ENCODE data around the gene AFG1L.
A peak's percentile ranks its signal among the peaks of the same experiment; 100 is the strongest.

AFG1L gene

DNA sequence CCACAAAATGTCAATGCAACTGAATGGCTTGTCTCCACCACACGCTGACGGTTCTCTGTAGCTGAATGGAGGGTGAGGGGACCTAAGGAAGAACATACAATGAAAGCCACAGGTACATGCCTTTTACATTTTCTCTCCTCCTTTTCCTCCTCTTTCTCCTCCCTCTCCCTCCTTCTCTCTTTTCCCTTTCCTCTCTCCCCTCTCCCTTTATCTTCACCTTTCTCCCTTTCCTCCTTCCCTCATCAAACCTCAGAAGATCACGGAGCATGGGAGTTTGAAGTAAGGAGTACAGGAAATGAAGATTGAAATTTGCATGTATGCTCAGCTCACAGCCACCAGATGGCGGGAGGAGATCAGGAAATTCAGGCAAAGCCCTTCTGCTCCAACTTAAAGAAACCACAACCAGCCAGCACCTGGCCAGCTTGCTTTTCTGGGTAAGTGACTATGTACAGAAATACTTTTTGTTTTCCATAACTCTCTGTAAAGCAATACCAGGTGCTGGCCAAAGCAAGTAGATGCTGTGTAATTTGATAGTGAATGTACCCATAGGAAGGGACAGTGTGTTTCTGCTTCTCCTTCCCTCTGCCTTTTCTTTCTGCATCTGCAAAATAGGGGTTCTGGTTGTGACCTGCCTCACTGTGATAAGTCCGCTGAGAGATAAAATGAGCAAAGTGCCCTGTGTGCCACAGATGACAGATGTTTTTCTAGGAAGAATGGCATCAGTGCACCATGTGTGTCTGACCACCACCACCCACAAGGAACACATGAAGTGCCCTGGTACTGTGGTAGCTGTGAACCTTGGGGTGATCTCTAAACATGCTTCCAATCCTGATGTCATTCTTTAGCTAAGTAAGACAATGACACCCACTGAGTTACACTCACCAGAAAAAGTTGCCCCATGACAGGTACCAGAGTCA is 247.2 kb downstream of the AFG1L start:
- FAIRE-seq: peak; percentile 97
- TF ChIP-seq POLR2A (IDR thresholded peaks at IDR 0.05; ENCODE audit: low read depth, low read length): no peak
- no peak for TF ChIP-seq POLR2AphosphoS5 (IDR thresholded peaks at IDR 0.05; ENCODE audit: low read depth, low read length)
- no peak for TF ChIP-seq TAF1 (IDR thresholded peaks at IDR 0.05; ENCODE audit: borderline replicate concordance, low read depth, low read length)
- no peak for DNase-seq (ENCODE audit: insufficient read length)

DNA sequence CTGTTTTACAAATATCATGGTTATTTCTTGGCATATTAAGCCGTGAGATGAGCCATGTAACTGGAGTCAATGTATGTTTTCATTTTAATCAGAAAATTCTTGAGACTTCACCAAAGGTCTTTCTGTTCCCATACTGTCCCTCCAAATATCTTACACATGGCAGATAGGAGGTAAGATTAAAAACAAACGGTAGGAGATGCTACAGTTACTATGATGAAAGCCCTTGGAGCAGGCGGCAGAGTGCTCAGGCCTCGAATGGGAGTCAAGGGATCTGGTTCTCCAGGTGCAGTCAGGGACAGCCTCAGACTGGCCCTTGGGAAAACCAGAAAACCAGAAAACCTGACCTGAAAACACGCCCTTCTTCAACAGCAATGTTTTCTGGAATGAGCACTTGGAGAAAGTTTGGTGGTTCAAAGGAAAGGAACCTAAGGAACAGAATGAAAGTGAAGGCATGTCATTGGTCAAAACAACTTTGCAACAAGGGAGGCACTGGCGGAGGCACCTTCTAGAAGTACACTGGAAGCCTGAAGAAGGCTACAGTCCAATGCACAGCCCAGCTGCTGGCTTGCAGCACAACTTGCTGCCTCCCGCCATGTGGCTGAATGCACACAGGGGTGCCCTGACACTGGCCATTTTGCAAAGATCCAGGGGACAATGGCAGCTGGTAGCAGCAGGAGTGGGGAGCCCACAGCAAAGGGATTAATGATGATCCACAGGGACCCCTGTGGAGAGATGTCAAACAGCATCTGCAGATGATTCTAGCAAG is 248.5 kb downstream of the AFG1L start:
- no peak for TF ChIP-seq TAF1 (IDR thresholded peaks at IDR 0.05; ENCODE audit: borderline replicate concordance, low read depth, low read length)
- no peak for TF ChIP-seq POLR2A (IDR thresholded peaks at IDR 0.05; ENCODE audit: low read depth, low read length)
- TF ChIP-seq POLR2AphosphoS5 (IDR thresholded peaks at IDR 0.05; ENCODE audit: low read depth, low read length): no peak
- DNase-seq (ENCODE audit: insufficient read length) (no peak), FAIRE-seq (no peak)

DNA sequence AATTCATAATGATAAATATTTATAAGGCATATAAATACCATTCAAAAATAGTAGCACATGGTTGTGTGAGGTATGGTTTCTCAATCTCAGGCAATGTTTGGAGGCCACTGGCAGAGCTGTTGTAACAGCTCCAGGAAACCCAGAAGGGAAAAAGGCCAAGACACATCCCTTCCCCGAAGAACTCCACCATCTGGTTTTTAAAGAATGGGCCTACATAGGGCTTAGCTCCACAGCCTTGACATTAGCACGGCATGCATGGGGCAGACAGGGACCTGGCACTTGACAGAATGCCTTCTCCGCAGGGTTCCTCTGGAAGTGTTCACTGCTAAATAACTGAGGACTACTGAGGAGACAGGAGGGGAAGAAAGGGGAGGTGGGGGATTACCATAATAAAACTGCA is 249.8 kb downstream of the AFG1L start:
- TF ChIP-seq POLR2A (IDR thresholded peaks at IDR 0.05; ENCODE audit: low read depth, low read length) (no peak), TAF1 (IDR thresholded peaks at IDR 0.05; ENCODE audit: borderline replicate concordance, low read depth, low read length) (no peak), POLR2AphosphoS5 (IDR thresholded peaks at IDR 0.05; ENCODE audit: low read depth, low read length) (no peak)
- FAIRE-seq (no peak), DNase-seq (ENCODE audit: insufficient read length) (no peak)

DNA sequence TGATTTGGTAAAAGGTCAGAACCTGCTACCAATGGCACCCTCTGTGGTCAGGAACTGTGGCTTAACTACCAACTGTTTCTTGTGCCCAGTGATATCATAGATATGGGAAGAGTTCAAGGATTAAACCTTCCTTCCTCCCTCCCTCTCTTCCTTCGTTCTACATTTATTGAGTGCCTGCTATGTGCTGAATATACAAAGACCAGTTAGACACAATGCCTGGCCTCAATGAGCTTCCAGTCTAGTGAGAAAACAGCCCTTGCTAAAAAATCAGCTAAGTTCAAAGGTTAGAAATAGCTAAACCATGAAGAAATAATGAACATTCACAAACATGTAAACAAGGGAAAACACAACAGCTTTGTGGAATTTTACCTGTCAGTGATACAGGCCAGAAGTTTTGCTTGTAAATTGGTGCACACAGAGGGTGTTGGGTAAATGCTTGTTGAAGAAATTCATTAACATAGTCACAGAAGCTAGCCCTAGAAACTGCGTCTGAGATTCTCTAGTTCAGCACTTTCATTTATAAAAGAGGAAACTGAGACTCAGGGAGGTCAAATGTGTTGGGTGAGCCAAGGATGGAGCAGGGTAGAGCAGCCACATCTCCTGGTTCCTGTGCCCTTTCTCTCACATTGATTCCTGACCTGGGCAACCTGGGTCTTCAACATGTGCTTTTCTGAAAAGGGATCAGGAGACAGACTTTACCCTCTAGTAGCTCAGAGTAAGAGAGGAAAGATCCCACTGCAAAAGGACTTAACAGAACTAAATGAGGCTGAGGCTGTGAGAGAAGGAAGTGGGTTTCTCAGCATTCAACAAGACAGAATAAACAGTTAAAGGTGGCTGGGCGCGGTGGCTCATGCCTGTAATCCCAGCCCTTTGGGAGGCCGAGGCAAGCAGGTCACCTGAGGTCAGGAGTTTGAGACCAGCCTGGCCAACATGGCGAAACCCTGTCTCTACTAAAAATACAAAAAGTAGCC is 251.5 kb downstream of the AFG1L start:
- FAIRE-seq (no peak), DNase-seq (ENCODE audit: insufficient read length) (no peak)
- TF ChIP-seq POLR2AphosphoS5 (IDR thresholded peaks at IDR 0.05; ENCODE audit: low read depth, low read length) (no peak), POLR2A (IDR thresholded peaks at IDR 0.05; ENCODE audit: low read depth, low read length) (no peak), TAF1 (IDR thresholded peaks at IDR 0.05; ENCODE audit: borderline replicate concordance, low read depth, low read length) (no peak)

DNA sequence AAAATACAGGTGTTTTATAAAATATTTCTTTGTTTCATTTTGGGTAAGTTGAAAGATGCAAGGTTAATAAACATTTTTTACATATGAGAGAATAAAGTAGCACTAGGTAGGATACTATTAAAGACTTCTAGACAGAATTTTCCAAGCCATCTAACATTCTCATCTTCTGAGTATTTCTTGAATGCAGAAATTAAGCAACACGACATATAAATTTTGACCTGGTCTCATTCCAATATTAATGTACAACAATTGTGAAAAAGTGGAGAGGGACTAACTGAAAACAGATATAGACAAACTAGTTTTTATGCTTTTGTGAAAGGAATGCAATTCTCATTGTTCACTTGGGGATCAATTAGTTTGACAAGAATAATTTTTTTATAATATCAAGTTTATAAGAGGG is 254.4 kb downstream of the AFG1L start:
- DNase-seq (ENCODE audit: insufficient read length): no peak
- no peak for FAIRE-seq
- no peak for TF ChIP-seq TAF1 (IDR thresholded peaks at IDR 0.05; ENCODE audit: borderline replicate concordance, low read depth, low read length)
- TF ChIP-seq POLR2A (IDR thresholded peaks at IDR 0.05; ENCODE audit: low read depth, low read length): no peak
- no peak for TF ChIP-seq POLR2AphosphoS5 (IDR thresholded peaks at IDR 0.05; ENCODE audit: low read depth, low read length)

DNA sequence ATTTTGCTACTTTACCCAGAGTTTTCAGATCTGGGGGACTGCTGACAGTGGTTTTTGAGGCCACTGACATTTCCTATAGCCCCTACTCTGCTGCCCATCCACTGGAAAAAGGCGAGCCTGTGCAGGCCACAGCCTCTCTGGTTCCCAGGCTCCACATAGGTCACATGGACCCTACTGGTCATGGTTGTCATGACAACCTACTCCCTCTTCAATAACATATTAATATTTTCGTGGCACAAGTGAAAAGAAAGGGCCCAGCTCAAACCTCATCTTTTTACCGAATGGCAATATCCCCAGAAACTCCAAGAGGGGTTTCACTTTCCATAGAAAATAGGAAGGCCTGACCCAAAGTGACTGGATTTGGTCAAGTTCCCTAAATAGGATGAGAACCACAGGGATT is 254.9 kb downstream of the AFG1L start:
- TF ChIP-seq POLR2A (IDR thresholded peaks at IDR 0.05; ENCODE audit: low read depth, low read length) (no peak), TAF1 (IDR thresholded peaks at IDR 0.05; ENCODE audit: borderline replicate concordance, low read depth, low read length) (no peak), POLR2AphosphoS5 (IDR thresholded peaks at IDR 0.05; ENCODE audit: low read depth, low read length) (no peak)
- DNase-seq (ENCODE audit: insufficient read length) (no peak), FAIRE-seq (no peak)

DNA sequence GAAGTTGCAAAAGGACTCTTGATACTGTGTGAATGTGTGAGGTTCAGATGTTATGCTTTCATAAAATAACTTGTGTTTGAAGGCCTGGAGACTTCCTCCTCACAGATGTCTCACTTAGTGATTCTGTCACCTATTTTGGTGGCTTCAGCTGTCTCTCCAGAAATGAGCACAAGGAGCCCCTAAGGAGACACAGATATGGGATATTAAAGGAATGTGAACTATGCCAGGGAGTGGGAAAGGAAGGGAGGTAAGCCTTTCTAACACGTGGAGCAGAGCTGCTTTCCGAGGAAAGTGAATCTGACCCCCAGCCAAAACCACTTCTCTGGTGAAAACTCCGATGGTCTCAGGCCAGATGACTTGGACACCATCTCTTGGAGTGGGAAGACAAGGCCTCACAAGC is 255.4 kb downstream of the AFG1L start:
- TF ChIP-seq POLR2AphosphoS5 (IDR thresholded peaks at IDR 0.05; ENCODE audit: low read depth, low read length) (no peak), POLR2A (IDR thresholded peaks at IDR 0.05; ENCODE audit: low read depth, low read length) (no peak), TAF1 (IDR thresholded peaks at IDR 0.05; ENCODE audit: borderline replicate concordance, low read depth, low read length) (no peak)
- no peak for FAIRE-seq
- DNase-seq (ENCODE audit: insufficient read length): no peak

DNA sequence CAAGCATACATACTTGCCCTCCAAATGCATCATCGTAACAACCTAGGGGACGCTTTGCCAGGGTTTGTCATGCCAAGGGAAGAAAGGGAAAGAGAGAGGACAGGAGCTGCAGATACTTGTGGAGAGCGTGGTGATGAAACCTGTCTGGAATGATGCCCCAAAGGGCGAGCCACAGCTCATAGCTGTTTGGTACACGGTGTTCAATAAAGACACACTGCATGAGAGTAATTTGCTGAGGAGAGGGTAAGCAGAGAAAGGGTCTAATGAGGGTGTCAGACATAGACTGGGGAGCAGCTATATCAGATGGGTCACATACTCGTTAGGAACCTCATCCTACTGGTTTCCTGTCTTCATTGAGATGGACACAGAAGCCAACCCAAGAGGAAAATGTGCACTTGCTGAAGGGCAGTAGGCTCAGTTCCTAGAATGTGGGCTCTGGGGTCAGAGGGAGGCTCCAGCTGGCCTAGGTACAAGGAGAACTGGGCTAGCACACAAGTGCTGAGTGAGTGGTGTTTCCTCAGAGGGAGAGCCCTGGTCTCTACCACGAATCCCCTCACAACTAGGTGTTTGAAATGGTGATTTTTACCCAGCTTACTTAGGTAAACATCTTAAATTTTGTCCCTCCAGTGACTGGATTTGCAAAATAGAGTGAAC is 260.7 kb downstream of the AFG1L start:
- FAIRE-seq: no peak
- no peak for DNase-seq (ENCODE audit: insufficient read length)
- TF ChIP-seq POLR2AphosphoS5 (IDR thresholded peaks at IDR 0.05; ENCODE audit: low read depth, low read length) (no peak), TAF1 (IDR thresholded peaks at IDR 0.05; ENCODE audit: borderline replicate concordance, low read depth, low read length) (no peak), POLR2A (IDR thresholded peaks at IDR 0.05; ENCODE audit: low read depth, low read length) (no peak)

DNA sequence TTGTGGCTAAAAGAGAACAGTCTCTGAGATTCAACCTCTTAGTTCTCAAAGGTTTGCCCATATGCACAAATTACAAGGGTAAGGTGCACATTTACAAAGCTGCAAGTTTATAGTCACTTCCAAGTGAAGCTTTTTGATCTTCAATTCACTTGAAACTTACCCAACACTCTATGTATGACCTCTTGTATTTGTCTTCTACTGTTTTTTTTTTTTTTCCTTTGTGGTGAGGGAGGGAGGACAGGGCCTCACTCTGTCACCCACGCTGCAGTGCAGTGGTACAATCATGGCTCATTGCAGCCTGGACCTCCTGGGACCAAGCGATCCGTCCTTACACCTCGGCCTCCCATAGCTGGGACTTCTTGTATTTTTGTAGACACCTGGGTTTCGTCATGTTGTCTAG is 261.4 kb downstream of the AFG1L start:
- TF ChIP-seq POLR2AphosphoS5 (IDR thresholded peaks at IDR 0.05; ENCODE audit: low read depth, low read length): no peak
- no peak for TF ChIP-seq TAF1 (IDR thresholded peaks at IDR 0.05; ENCODE audit: borderline replicate concordance, low read depth, low read length)
- TF ChIP-seq POLR2A (IDR thresholded peaks at IDR 0.05; ENCODE audit: low read depth, low read length): no peak
- DNase-seq (ENCODE audit: insufficient read length) (no peak), FAIRE-seq (no peak)

DNA sequence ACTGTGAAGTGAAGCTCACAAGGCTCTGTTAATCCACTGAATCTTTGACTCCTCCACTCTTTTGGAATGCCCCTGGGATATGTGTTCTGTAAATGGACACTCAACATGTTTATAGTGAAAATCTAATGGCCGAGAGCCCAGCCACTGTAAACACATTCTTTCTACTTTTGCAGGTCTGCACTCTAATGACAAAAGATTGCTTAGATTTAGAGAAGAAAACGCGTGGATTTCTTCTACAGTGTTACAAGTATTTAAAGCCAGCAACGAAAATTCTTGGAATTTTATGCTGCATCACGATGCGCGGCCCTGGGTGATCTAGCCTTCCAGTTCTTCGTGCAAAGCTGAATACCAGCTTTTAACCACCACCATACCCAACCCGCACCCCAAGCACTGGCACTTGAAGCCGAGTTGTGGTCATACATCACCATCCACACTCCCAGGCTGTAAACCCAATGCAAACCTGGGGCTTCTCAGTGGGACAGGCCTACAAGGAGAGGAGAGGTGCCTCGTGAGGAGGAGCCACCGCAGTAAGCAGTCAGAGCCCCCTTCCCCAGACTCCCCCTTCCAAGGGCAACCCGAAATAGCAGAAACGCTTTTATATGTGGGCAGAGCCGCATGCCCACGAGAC is 262.1 kb downstream of the AFG1L start:
- TF ChIP-seq TAF1 (IDR thresholded peaks at IDR 0.05; ENCODE audit: borderline replicate concordance, low read depth, low read length) (no peak), POLR2AphosphoS5 (IDR thresholded peaks at IDR 0.05; ENCODE audit: low read depth, low read length) (no peak), POLR2A (IDR thresholded peaks at IDR 0.05; ENCODE audit: low read depth, low read length) (no peak)
- DNase-seq (ENCODE audit: insufficient read length) (no peak), FAIRE-seq (no peak)
